Measurements from ENCODE around the gene MYRF. TPM values are rescaled to one million over a fixed set of nuclear protein-coding genes. Genes with fewer than 3 reads are reported as not detected.
A peak's percentile ranks its signal among the peaks of the same experiment; 100 is the strongest.

Gene MYRF
- total and polyA plus RNA-seq, 9 of the 15 experiments (the other 6 are each of a cell fraction or from before 2014, with no cell fraction given), result 2.3 to 25.8 (median 7.1) TPM

DNA sequence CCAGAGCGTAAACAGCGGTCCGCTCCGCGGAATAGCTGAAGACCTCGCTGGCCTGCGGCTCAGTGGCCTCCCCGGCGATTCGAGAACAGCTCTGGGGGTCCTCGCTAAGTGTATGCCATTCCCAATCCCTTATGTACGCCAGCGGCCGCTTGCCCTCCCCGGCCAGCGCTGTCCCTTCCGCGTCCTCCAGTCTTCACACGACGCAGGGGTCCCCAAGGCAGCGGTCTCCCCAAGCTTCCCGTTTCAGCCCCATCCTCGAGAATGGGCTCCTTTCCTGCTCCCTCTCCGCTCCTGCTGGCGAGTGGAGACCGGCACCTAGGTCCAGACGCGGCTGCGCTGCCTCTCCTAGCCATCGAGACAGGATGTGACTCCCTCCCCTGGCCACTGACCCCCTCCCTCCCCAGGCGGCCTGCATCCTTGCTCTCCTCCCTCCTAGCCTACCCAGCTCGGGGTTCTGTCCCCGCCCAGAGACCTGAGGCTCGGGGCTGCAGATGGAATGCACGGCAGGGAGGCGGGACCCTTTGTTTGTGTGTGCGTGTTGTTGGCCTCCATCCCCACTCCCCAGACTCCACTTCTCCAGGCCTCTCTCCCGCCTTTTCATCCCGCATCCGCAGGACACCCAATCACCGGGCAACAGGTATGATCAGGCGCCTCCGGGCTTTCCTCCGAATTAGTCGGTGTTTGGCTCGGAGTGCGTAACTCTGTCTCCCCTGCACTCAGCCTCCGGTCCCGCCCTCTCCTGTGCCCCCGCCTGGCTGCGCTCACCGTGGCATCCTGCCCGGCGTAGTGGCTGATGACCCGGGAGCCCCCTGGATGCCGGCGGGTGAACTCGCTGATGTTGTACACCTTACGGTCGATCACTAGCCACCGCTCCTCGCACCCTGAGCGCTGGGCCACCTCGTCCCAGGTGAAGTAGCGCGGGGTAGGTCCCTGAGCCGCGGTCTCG, 63.6 kb downstream of the MYRF start (continued):
- TF ChIP-seq, protein P1, sequence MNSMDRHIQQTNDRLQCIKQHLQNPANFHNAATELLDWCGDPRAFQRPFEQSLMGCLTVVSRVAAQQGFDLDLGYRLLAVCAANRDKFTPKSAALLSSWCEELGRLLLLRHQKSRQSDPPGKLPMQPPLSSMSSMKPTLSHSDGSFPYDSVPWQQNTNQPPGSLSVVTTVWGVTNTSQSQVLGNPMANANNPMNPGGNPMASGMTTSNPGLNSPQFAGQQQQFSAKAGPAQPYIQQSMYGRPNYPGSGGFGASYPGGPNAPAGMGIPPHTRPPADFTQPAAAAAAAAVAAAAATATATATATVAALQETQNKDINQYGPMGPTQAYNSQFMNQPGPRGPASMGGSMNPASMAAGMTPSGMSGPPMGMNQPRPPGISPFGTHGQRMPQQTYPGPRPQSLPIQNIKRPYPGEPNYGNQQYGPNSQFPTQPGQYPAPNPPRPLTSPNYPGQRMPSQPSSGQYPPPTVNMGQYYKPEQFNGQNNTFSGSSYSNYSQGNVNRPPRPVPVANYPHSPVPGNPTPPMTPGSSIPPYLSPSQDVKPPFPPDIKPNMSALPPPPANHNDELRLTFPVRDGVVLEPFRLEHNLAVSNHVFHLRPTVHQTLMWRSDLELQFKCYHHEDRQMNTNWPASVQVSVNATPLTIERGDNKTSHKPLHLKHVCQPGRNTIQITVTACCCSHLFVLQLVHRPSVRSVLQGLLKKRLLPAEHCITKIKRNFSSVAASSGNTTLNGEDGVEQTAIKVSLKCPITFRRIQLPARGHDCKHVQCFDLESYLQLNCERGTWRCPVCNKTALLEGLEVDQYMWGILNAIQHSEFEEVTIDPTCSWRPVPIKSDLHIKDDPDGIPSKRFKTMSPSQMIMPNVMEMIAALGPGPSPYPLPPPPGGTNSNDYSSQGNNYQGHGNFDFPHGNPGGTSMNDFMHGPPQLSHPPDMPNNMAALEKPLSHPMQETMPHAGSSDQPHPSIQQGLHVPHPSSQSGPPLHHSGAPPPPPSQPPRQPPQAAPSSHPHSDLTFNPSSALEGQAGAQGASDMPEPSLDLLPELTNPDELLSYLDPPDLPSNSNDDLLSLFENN (IDR thresholded peaks at IDR 0.05; ENCODE audit: low read depth in 2 of 2, low read length in 2 of 2), result 0 out of 4 replicates have a peak, but pooled peaks of 1 of the 2 experiments have one; percentile 23
- TF ChIP-seq SAFB2 (IDR thresholded peaks at IDR 0.05; ENCODE audit: borderline replicate concordance, low read depth, low read length, severe bottlenecking) (no peak), SUPT5H (IDR thresholded peaks at IDR 0.05) (peak; percentile 69), ZNF133 (CRISPR knock-in tag; IDR thresholded peaks at IDR 0.05) (no peak), GABPB2 (CRISPR knock-in tag; conservative IDR thresholded peaks at IDR 0.05) (no peak), SREBF1 (IDR thresholded peaks at IDR 0.05; ENCODE audit: borderline replicate concordance, low read depth, low read length) (no peak), GATAD2A (IDR thresholded peaks at IDR 0.05) (no peak), ETV5 (CRISPR knock-in tag; IDR thresholded peaks at IDR 0.05; ENCODE audit: low read depth) (peak; percentile 55), ZKSCAN1 (IDR thresholded peaks at IDR 0.05; ENCODE audit: low read depth, low read length) (no peak), ZNF23 (CRISPR knock-in tag; IDR thresholded peaks at IDR 0.05) (no peak), CEBPZ (IDR thresholded peaks at IDR 0.05; ENCODE audit: borderline replicate concordance, low read depth, low read length) (no peak), MEIS2 (IDR thresholded peaks at IDR 0.05; ENCODE audit: partially characterized antibody) (no peak), SMAD3 (CRISPR knock-in tag; conservative IDR thresholded peaks at IDR 0.05) (no peak), MNT (conservative IDR thresholded peaks at IDR 0.05) (no peak), ZC3H11A (IDR thresholded peaks at IDR 0.05; ENCODE audit: low read depth, low read length) (0 out of 2 replicates have a peak, but pooled peaks have one; percentile 22), ATF7 (IDR thresholded peaks at IDR 0.05) (no peak), SMAD2 (IDR thresholded peaks at IDR 0.05; ENCODE audit: low read depth, low read length) (no peak), CBX3 (IDR thresholded peaks at IDR 0.05; ENCODE audit: borderline replicate concordance in 1 of 2, low read length in 2 of 2) (0 out of 3 replicates have a peak, but pooled peaks of 1 of the 2 experiments have one; percentile 7), ZNF140 (CRISPR knock-in tag; IDR thresholded peaks at IDR 0.05) (no peak), BDP1 (IDR thresholded peaks at IDR 0.05; ENCODE audit: insufficient read depth, insufficient read length) (no peak)

All from K562 (cell line).